Measurements from ENCODE around the gene CDC42SE2. TPM values are rescaled to one million over a fixed set of nuclear protein-coding genes. Genes with fewer than 3 reads are reported as not detected.

The CDC42SE2 gene
- total and polyA plus RNA-seq, 2 experiments from 2014 or later: 24.2 to 36.2 TPM

GRCh38 chr5:131289738-131290137, 25.9 kb downstream of the CDC42SE2 start:
- no peaks in the 10 kb centered on the region for H3K9me3 Mint-ChIP-seq
- H3K79me2 ChIP-seq (replicated peaks; ENCODE audit: insufficient read depth): peaks cover 56% of the 10 kb centered on the region
- no peak overlapping the region for H2AFZ ChIP-seq

More at GRCh38 chr5:131289738-131290137, 25.9 kb downstream of the CDC42SE2 start:
- Histone ChIP-seq H3K36me3 (ENCODE audit: insufficient read depth) (no peaks in the 10 kb centered on the region), H3K4me1 (ENCODE audit: insufficient read depth) (no peaks in the 10 kb centered on the region), H4K20me1 (replicated peaks; ENCODE audit: insufficient read depth) (0 out of 2 replicates have a peak, but pooled peaks cover 6% of the 10 kb centered on the region), H3K4me3 (no peak overlapping the region), H3K4me2 (no peak overlapping the region), H3K27ac (ENCODE audit: low read depth) (no peak overlapping the region), H3F3A (replicated peaks; ENCODE audit: low read depth) (no peaks in the 10 kb centered on the region), H3K9me2 (ENCODE audit: insufficient read depth) (no peaks in the 10 kb centered on the region), H3K27me3 (ENCODE audit: insufficient read depth) (no peaks in the 10 kb centered on the region)
- ATAC-seq: no peak
- no peak for DNase-seq (ENCODE audit: low spot score)
- no peak overlapping the region for H3K27ac Mint-ChIP-seq
- TF ChIP-seq, protein P1, sequence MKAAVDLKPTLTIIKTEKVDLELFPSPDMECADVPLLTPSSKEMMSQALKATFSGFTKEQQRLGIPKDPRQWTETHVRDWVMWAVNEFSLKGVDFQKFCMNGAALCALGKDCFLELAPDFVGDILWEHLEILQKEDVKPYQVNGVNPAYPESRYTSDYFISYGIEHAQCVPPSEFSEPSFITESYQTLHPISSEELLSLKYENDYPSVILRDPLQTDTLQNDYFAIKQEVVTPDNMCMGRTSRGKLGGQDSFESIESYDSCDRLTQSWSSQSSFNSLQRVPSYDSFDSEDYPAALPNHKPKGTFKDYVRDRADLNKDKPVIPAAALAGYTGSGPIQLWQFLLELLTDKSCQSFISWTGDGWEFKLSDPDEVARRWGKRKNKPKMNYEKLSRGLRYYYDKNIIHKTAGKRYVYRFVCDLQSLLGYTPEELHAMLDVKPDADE (IDR thresholded peaks at IDR 0.05): no peak
- TF ChIP-seq, protein P2, sequence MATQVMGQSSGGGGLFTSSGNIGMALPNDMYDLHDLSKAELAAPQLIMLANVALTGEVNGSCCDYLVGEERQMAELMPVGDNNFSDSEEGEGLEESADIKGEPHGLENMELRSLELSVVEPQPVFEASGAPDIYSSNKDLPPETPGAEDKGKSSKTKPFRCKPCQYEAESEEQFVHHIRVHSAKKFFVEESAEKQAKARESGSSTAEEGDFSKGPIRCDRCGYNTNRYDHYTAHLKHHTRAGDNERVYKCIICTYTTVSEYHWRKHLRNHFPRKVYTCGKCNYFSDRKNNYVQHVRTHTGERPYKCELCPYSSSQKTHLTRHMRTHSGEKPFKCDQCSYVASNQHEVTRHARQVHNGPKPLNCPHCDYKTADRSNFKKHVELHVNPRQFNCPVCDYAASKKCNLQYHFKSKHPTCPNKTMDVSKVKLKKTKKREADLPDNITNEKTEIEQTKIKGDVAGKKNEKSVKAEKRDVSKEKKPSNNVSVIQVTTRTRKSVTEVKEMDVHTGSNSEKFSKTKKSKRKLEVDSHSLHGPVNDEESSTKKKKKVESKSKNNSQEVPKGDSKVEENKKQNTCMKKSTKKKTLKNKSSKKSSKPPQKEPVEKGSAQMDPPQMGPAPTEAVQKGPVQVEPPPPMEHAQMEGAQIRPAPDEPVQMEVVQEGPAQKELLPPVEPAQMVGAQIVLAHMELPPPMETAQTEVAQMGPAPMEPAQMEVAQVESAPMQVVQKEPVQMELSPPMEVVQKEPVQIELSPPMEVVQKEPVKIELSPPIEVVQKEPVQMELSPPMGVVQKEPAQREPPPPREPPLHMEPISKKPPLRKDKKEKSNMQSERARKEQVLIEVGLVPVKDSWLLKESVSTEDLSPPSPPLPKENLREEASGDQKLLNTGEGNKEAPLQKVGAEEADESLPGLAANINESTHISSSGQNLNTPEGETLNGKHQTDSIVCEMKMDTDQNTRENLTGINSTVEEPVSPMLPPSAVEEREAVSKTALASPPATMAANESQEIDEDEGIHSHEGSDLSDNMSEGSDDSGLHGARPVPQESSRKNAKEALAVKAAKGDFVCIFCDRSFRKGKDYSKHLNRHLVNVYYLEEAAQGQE (IDR thresholded peaks at IDR 0.05; ENCODE audit: unreplicated experiment): no peak
- TF ChIP-seq JUNB (IDR thresholded peaks at IDR 0.05; ENCODE audit: unreplicated experiment): no peak
- no peak for TF ChIP-seq POLR2AphosphoS5 (IDR thresholded peaks at IDR 0.05; ENCODE audit: low read depth)
- no peak for TF ChIP-seq ZNF331 (CRISPR knock-in tag; IDR thresholded peaks at IDR 0.05; ENCODE audit: low read depth)
- no peak for TF ChIP-seq ZNF462 (CRISPR knock-in tag; IDR thresholded peaks at IDR 0.05)
- no peak for TF ChIP-seq ZNF114 (CRISPR knock-in tag; IDR thresholded peaks at IDR 0.05)
- TF ChIP-seq EZH2 (IDR thresholded peaks at IDR 0.05; ENCODE audit: low read depth, unreplicated experiment): no peak
- TF ChIP-seq STAT1 (IDR thresholded peaks at IDR 0.05; ENCODE audit: unreplicated experiment): no peak
- TF ChIP-seq NANOG (IDR thresholded peaks at IDR 0.05; ENCODE audit: borderline replicate concordance): no peak
- no peak for TF ChIP-seq CREB1 (CRISPR knock-in tag; IDR thresholded peaks at IDR 0.05; ENCODE audit: low read depth)
- no peak for TF ChIP-seq EZH2phosphoT487 (IDR thresholded peaks at IDR 0.05; ENCODE audit: unreplicated experiment)
- TF ChIP-seq CTCF (conservative IDR thresholded peaks at IDR 0.05; ENCODE audit: low read depth in 2 of 2): no peak
- no peaks in the 10 kb centered on the region for H3K4me1 Mint-ChIP-seq
- H3K4me3 Mint-ChIP-seq: no peak overlapping the region
- no peaks in the 10 kb centered on the region for H3K27me3 Mint-ChIP-seq (ENCODE audit: insufficient read depth, low read depth, poor library complexity)
- no peaks in the 10 kb centered on the region for H3K36me3 Mint-ChIP-seq (ENCODE audit: low read depth)
